ENCODE results near the gene ERC2. TPM values are rescaled to one million over a fixed set of nuclear protein-coding genes. Genes with fewer than 3 reads are reported as not detected.
A peak's percentile ranks its signal among the peaks of the same experiment; 100 is the strongest.
"Not testable (repeated sequence)": the region's sequence is repeated elsewhere in the genome, so short reads cannot be mapped to it uniquely, and the experiment has no call there.

Gene ERC2
- total RNA-seq, 1 experiment from 2014 or later: 0.26 TPM

DNA sequence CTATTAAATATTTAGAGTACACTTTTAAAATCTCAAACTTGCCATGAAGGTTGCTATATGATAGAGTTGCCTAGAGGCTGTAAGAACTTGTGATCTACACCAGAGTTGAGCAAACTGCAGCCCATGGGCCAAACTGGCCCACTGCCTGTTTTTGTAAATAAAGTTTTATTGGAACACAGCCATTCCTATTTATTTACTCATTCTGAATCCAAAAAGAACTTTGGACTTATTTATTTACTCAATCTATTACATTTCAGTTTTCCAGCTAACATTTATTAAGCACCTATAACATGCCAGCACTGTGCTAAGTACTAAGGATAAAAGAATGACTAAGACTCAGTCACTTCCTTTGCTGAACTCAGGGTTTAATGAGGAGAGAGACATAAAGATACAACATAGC is 403.6 kb downstream of the ERC2 start:
- DNase-seq (ENCODE audit: low spot score): peak; percentile 15

DNA sequence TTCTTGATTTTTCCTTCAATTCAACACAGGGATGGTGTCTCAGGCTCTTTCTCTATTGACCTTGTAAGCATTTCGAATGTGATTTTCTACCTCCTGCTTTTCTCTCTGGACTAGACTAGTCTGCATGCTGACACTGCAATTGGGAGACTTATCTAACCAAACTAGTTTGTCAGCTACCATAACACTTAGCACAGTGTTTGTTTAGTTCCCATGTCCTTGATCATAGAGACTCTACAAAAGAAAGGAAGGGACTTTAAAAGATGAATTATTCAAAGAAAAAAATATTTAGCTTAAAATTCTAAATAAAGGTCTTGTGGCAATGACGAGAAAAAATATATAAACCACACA is 407.0 kb downstream of the ERC2 start:
- DNase-seq (ENCODE audit: low spot score): no peak

DNA sequence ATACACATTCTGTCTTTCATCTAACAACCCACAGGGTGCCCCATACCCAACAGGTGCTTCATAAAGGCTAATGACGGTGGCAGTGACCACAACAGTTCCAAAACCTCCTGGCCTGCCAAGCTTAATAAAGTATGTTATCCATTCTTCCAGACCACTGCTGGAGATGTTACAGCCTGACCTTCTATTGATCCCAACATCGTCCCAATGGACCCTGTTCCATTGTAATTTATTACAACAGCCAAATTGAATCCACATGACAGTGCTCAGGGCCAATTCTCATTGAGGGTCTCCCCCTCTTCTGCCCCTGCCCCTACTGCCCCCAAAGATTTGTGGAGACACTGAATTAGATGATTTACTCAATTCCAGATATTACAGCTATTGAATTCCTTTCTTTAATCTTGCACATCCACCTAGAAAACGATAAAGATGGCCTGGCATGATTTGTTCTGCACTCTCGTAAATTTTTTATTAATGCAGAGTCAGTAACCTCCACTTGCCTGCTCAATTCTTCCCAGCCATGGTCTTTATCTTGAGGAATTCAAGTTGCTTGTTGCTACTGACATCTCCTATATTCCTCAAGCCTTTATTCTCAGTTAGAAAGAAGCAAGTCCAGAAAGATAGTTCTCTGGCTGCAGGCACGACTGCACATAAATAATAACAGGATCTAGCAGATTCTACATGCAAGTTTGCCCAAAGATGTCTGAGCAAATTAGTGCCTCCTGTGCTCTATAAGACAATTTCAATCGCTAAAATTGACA is 407.6 kb downstream of the ERC2 start:
- no peak for DNase-seq (ENCODE audit: low spot score)

DNA sequence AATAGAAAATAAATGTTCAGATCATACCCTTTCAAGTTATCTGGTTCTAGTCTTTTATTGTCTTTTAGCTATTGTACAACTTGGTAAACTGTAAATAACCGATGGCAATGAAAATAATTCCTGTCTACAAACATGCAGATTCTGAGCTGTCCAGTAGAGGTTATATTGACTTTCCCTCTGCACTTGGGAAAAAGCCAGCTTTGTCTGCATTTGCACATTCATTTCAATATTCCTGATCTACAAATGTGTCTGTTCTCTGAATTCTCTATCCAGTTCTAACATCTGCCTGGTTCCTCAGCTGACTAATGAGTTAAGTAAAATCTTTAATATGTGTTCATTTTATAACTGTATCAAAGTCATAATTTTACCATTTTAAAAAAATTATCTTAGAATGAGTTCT is 408.5 kb downstream of the ERC2 start:
- no peak for DNase-seq (ENCODE audit: low spot score)

DNA sequence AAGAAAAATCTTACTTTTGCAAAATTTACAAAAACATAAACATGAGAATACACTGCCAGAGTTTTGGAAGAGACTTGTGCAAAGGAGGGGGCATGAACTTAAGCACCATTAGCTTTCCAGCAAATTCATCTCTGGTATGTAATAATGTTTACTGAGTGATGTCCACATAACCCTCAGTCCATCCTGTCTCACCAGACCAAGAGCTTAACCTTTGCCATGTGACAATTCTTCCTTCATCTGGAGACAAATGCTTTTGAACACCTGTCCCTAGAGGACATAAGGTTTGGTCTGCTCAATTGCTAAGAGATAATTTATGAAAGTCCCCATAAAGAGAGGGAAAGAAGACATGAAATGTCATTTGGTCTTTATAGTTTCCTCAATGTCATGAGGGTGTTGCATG is 412.3 kb downstream of the ERC2 start:
- no peak for DNase-seq (ENCODE audit: low spot score)

DNA sequence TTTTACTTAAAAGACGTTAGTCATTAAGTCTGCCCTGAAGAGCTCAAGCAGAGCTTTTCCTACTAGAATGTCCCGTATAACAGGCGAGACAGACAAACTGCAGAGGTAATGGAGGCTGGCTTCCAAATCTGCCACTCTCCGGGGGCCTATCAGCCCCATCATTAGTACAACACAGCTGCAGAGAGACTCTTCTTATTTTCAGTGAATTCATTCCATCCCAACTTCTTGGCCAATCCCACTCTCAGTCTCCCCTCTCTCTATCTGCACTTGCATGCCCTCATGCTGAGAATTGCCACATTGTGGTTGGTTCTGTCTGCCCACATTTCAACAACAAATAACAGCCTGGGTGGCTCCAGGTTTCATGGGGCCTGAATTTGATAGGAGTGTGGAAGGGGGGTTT is 412.7 kb downstream of the ERC2 start:
- DNase-seq (ENCODE audit: low spot score): no peak

DNA sequence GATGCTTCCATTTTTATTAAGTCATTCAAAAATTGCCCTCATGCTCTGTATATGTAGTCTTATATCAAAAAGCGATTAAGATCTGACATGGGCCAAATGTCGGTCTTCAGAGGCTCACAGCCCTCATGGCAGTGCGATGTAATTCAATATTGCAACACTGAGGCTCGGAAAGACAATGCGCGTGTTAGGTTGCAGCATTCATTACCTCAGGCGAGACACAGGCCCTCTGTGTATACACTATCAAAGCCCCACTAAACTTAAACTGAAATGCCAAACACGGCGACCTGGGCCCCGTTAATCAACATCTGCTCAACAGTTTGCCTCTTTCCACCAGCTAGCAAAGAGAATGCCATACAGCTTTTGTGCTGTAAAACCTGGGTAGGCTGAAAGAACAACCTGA is 413.4 kb downstream of the ERC2 start:
- no peak for DNase-seq (ENCODE audit: low spot score)

DNA sequence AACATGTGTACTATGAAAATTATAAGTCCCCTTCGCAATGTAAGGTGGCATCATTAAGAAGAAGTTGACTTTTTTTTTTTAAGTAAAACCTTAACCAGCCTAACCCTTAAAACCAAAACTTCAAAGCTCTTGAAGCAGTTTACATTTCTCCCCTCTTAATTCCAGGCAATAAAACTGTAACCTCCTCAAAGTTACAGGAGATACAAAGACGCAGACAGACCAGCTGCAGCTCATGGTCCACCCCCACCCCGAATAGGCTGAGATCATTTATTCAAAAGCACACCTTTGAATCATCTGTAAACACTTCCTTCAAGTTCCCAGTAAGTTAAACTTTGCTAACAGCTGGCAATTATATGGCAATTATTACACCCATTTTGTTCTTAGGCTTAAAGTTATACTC is 414.5 kb downstream of the ERC2 start:
- no peak for DNase-seq (ENCODE audit: low spot score)

DNA sequence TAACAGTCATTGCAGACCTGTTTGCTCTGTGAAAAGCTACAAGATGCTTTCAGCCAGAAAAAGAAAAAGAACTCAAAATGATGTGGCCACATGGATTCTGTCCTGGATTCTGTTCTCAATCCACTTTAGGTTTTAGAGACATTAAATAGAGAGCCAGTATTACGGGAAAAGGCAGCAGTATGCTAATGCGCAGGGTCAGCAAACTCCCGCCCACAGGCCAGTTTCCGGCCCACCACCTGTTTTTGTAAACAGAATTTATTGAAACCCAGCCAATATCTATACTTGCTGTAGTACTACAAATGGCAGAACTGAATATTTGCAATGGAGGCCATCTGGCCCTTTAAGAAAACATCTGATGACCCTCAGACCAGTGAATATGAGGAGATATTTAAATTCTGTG is 416.1 kb downstream of the ERC2 start:
- DNase-seq (ENCODE audit: low spot score): no peak

DNA sequence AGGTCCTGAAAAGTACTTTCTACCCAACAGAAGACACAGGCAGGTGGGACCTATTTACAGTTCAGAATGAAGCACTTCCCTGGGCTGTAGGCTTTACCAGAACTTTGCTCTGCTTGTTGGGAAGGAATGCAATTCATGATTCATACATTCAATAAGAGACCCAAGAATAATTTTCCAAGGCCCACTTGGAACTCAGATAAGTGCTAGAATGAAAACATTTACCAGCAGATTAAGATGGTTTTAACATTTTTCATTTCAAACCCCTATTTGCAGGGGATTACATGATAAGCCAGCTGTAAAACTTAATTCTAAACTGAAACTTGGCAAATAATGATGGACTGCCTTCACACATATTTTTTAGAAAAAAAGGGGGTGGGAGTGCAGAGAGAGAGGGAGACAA is 417.2 kb downstream of the ERC2 start:
- no peak for DNase-seq (ENCODE audit: low spot score)

DNA sequence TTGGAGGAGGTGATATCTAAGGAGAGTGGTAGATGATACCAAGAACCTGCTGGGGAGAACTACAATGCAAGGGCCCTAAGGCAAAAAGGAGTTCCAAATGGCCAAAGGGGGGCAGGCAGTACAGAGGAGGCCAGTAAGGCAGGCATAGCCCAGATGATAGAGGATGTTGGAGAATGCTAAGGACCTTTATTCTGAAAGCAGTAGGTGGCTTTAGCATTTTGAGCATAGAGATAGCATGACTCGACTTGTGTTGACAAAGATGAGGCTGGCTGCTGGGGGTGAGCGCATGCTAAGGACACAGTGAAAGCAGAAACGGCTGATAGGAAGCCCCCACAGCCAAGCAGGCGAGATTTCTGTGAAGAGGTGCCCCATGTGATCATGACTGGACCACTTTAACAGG is 419.3 kb downstream of the ERC2 start:
- DNase-seq (ENCODE audit: low spot score): no peak

DNA sequence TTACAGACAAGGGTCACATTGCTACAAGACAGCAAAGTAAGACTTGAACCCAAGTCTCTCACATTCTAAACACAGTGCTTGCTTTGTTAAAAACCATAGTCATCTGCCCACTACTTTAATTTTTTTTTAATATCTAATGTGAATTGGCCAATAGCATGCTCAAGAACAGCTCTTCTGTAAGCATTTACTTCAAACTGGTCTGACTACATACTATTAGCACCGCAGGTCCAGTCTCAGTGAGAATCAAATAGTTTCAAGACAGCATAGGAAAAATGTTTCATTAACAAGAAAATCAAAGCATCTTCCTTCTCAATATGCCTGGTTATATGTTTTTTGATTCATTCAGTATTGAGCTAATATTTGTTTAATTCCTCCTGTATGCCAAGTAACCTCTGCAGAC is 419.9 kb downstream of the ERC2 start:
- no peak for DNase-seq (ENCODE audit: low spot score)

DNA sequence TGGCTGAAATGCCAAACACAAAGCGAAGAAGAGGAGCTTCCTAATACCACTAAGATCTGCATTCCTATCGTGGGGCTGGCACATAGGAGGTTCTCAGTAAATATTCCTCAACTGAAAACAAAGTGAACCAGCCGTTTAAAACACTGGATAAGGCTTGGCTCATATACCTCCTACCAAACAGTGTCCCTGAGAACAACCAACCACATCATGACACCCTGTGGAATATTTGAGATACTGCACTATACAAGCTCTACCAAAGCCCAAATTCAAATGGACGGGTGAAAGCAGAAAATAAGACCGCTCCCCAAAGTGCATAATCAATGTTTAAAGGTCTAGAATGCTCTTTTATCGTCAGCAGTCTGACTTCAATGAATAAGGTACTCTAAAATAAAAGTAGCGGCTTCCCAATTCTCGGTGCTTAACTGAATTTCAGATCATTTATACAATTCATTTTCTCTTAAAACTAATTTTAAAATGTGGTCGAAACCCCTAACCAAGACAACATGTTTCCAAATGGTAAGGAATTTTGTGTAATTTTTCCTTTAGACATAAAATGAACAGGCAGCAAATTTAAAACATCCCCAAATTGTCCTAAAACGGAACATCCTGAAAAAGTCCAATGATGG is 425.8 kb downstream of the ERC2 start:
- peak; percentile 47 for DNase-seq (ENCODE audit: low spot score)

DNA sequence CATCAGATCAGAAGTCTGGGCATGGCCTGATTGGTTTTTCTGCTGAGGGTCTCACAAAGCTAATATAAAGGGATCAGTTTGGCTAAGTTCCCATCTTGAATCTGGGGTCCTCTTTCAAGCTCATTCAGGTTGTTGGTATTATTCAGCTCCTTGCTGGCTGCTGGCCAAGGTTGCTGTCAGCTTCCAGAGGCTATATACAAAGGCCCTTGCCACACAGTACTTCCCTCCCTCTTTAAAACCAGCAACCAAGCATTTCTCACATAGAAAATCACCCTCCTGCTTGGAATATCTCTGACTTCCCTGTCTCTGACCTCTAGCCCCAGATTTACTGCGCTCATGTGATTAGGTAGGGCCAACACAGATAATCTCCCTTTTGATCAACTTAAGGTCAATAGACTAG is 442.9 kb downstream of the ERC2 start:
- DNase-seq (ENCODE audit: low spot score): no peak

DNA sequence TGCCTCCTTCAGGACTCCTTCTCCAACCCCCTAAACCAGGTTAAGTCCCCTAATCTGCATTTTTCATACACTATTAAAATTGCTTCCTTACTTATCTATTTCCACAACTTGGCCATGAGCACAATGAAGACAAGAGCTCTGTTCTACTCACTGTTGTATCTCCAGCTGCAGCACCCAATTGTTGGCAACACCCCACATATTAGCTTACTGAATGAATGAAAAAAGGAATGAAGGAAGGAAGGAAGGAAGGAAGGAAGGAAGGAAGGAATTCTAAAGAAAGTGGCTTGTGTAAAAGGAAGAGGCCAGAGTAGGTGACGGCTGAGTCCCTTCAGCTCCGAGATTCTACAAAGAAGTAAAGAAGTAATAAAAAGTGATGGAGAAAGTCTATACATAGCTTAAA is 444.7 kb downstream of the ERC2 start:
- no peak for DNase-seq (ENCODE audit: low spot score)

DNA sequence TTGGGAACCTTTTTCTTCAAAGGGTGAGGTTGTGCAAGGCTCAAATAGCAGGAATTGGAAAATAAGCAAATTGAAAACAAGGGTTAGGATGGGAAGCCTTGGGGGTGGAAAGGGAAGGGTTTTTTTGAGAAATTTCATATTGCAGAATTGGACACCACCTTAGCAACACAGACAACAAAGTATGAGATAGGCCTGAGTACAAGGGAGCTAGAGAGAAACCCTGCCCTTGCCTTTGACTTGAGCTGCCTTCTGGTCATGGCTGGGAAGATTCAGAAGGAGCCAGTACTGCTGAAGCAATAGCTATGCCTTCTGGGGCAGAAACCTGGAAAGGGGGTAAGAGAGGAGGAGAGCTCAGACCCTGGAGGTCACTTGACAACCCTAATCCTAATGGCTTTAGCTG is 445.6 kb downstream of the ERC2 start:
- no peak for DNase-seq (ENCODE audit: low spot score)

DNA sequence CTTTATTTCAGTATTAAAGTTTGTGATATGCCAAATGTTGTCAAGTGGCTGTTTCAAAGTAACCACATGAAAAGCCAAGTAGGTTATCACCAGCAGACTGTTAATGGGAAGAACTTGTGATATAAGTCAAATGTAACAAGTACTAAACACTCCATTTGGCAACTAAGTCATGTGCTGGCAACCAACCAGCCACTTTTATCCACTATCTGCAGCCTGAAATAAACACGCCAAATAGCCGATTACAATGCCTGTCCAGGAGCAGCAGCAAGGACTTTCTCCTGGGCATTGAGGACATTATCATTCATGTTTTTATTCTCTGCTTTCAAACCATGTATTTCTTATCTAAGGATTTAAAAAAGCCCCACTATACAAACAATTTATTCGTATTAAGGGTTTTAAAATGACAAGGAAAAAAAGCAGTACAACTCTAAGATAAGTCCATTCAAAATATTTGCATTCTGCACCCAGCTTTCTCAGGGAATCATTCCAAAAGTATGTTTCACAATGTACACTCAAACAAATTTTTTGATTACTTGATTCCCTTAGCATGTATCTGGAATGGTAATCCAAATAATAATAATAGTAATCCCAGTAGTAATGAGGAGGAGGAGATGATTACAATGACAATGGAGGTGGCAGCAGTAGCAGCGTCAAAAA is 448.6 kb downstream of the ERC2 start:
- no peak for DNase-seq (ENCODE audit: low spot score)

DNA sequence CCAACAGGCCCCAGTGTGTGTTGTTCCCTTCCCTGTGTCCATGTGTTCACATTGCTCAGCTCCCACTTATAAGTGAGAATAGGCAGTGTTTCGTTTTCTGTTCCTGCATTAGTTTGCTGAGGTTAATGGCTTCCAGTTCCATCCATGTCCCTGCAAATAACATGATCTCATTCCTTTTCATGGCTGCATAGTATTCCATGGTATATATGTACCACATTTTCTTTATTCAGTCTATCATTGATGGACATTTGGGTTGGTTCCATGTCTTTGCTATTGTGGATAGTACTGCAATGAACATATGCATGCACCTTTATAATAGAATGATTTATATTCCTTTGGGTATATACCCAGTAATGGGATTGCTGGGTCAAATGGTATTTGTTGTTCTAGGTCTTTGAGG is 452.9 kb downstream of the ERC2 start:
- not testable (repeated sequence) for DNase-seq (ENCODE audit: low spot score)

DNA sequence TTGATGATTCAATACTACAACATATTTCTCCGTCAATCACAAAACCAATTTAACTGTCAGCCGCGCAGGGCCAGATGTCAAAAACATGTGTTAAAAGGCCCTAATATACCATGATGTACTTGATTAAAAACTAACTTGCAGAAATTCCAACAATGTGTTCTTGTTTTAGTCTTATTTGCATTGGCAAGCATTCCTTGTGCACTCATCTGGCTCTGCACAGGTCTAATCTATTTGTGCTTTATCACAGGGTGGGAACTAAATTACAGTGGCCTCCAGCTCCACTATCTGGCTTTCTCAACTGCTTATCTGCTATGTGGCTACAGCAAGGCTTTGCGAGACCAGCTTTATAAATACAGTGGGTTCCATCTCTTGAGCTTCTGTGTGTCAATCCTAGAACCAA is 455.5 kb downstream of the ERC2 start:
- DNase-seq (ENCODE audit: low spot score): no peak

DNA sequence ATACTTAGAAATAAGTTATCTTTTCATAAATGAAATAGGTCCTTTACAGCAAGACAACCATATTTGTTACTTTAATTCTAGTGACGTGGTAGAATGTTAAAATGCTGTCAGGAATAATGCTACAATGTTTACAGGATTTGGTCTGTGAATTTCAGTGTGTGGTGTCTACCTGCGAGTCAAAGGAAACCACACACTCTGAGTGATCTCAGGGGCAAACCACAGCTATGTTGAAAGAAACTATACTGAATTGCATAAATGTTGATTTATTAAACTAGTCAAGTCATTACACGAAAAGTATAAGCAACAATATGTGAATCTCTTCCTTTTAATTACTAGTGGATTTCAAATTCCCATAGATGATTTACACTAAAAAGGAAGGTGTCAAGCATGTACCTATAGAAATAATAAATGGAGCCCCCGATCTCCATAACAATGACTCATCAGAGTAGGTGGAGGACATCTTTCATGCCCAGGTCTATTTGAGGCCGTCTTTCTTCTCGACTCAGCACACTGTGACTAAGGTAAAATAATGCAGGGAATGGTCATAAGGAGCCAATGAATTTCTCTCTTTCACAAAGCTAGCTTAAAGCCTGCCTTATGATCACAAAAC is 463.0 kb downstream of the ERC2 start:
- DNase-seq (ENCODE audit: low spot score): peak; percentile 50

DNA sequence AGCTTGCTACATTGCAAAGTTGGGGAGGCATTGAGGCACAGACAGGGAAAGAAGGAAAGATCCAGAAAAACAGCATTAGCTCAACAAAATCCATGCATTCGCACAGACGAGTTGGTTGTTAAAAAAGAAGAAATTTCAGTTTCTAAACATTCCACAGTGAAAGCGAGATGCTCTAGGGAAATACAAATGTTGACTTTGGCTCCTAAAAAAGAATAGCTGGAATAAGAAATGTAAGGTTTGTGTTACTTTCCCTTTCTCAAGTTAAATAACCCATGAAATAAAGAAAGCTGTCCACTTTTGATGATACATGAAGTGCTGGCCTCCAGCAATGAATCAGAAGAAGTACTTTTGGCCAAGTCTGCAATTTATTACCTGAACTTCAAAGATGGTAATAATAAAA is 465.1 kb downstream of the ERC2 start:
- no peak for DNase-seq (ENCODE audit: low spot score)

DNA sequence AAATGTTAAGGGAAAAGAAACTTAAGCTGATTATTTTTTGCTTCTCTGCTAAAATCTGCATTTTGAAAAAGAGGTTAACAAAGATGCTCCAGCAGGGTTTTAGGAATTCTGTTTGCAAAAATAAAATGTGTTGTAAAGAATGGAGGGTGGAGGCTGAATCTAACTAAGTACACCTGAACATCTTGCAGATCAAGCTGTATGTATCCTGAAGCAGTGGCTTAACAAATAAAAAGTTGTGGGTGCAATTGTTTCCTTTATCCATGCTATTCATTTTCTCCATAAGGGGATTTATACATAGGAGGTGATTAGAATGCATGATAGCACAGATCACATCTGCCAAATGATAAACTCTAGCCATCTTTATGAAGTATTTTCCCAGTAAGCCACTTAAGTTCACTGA is 466.3 kb downstream of the ERC2 start:
- no peak for DNase-seq (ENCODE audit: low spot score)

DNA sequence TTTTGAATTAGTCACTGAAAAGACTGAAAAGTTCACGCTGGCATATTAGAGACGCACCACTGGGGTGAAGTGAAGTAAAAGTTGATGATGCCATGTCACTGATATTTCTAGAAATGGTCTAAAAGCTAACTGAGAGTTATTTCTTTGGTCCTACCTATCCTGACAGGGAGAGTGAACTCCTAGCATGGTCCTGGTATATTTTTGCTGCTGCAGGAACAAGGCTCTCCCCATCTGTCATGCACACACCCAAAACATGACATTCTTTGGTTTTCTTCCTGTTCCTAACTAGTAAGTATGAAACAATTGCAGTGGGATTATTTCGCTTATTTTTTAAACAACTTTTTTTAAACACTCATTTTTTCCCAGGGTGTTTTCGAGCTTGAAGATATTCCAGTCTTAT is 466.7 kb downstream of the ERC2 start:
- DNase-seq (ENCODE audit: low spot score): peak; percentile 49

Data from A172 (cell line).